Caki2 (cell line): ENCODE results near the gene C1S. TPM values are rescaled to one million over a fixed set of nuclear protein-coding genes. Genes with fewer than 3 reads are reported as not detected.
"Not testable (repeated sequence)": the region's sequence is repeated elsewhere in the genome, so short reads cannot be mapped to it uniquely, and the experiment has no call there.

Experiments used
- DNase-seq: peaks from one replicate; pipeline ENCODE4 v3.0.0-alpha.2; 2015; ENCODE audit warnings: low read depth
- in situ Hi-C: cut with HindIII; loops from 2 replicates; pipeline ENCODE4 v1.10.0; 2016; ENCODE audit warnings: low sequenced_read_pairs, low pct_unique_long_range_greater_than_20kb, mixed read lengths
- total RNA-seq: library from RNA; depleted of rRNA; stranded (reverse); fragments of >200 nt; shearing (Covaris generic); gene quantifications from 2 replicates; pipeline ENCODE4 v1.2.3, GENCODE V29; 2014; ENCODE audit warnings: low replicate concordance

C1S gene
- total RNA-seq, 1 experiment from 2014 or later, result 11.0 TPM

GRCh38 chr12:7093892-7094291 is 33.4 kb downstream of the C1S start:
- in situ Hi-C loops, result no loop called here
- DNase-seq, result no peak

DNA sequence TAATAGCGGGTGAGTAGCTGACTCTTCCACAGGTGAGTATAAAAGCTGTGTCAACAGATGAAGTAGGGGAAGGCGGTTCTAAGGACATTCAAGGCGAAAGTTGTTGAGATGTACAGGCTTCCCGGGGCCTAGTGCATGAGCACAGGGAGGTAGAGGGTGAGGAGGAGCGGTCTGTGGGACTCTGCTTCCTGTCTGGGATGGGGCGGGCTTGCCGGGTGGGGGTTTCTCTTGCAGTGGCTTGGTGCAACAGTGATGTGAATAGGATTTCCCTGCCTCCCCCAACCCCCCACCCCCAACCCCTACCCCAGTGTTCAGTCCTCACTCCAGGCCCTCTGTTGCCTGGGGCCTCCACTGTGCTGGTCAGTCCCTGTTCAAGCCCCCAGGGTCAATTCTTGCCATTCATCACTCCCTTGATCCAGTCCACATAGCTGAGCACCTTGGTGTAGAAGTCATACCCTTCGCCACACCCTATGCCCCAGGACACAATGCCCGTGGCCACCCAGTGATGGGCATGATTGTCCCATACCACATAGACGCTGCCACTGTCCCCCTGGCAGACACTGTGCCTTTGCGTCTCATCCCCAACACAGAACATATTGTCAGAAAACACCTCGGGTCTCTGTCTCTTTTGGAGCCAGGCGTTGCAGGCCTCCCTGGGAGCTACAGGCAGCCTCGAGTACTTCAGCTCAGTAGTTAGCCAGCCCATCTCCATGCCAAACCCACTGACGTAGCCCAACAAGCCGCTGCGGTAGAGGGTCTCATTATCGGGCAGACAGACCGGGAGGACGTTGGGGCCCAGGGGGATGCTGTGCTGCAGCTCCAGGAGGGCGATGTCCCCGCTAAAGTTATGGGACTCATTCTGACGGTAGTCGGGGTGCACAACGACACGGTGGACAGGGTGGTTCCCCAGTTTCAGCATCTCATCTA is 35.8 kb downstream of the C1S start:
- no peak for DNase-seq
- in situ Hi-C loops, result no loop called here

- DNase-seq, result no peak
- in situ Hi-C loops, result no loop called here
Observed at GRCh38 chr12:7096979-7097378, 36.5 kb downstream of the C1S start.

DNA sequence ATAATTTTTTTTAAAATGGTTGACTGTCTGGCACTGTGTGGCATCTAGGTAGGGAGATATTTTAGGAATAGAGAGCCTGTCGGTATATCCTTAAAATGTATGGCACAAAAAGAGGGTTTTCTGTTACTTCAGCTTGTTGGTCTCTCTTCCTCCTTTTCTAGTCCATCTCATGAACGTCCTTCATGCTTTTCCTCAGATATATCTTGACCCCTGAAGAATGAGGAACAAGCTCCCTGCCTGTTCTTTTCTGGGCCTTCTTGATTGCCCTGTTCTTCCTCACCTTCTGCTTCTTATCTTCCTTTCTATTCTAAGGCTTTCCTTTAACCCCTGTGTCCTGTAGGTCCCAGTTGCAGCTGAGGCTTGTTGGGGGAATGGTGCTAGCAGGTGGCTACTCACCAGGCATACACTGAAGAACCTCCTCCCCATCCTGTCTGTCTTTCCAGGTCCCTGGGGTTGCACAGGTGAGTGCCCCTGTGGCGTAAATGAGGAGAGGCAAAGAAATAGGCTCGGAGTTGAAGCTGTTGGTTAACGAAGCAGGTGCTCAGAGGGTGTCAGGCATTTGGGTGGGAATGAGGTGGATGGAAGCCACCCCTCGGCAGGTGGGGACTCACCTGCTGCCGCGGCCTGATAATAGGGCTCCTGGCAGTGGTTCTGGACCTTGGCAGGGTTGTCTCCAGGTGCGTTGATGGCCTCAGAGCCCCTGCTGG is 38.9 kb downstream of the C1S start:
- DNase-seq, result no peak
- in situ Hi-C loops, result no loop called here

DNA sequence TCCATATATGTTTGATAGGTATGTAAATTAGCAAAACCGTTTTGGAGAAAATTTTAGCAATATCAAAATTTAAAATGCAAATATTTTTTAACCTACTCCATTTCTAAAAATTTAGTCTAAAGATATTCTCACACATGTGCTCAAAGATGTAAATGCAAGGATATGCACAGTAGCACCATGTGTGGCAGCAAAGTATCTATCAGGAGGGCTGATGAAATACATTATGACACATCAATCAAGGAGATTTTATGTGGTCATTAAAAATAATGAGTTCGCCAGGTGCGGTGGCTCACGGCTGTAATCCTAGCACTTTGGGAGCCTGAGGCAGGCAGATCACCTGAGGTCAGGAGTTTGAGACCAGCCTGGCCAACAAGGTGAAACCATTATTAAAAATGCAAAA is 39.7 kb downstream of the C1S start:
- in situ Hi-C loops, result loop anchor here (10.0 kb wide), 1 partner anchor 95 kb away; no protein-coding TSS in a partner anchor
- DNase-seq, result no peak

- in situ Hi-C loops, result loop anchor here (10.0 kb wide), 1 partner anchor 96 kb away; no protein-coding TSS in a partner anchor
Observed at GRCh38 chr12:7101047-7101693, 40.7 kb downstream of the C1S start.

DNA sequence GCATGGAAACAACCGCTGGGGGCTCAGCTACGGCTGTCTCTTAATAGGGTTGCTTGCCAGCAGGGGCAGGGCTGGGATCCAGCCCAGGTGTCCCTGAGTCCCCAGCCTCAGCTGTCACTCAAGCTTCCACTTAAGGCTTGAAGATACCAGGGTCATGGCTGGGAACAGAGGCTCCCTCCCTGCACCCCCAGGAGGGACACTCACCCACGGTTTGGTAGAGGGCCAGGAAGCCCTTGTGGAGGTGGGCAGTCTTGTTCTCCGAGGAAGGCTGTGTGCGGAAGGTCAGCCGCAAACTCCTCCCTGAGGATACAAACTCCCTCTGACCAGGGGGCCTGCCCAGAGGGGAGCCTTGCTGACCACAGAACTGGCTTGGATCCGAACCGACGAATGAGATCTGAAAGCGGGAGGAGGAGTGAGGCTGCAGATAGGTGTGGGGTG is 41.2 kb downstream of the C1S start:
- DNase-seq, result no peak
- in situ Hi-C loops, result loop anchor here (10.0 kb wide), 1 partner anchor 97 kb away; no protein-coding TSS in a partner anchor

More at GRCh38 chr12:7101047-7101693, 40.7 kb downstream of the C1S start:
- DNase-seq, result no peak

DNA sequence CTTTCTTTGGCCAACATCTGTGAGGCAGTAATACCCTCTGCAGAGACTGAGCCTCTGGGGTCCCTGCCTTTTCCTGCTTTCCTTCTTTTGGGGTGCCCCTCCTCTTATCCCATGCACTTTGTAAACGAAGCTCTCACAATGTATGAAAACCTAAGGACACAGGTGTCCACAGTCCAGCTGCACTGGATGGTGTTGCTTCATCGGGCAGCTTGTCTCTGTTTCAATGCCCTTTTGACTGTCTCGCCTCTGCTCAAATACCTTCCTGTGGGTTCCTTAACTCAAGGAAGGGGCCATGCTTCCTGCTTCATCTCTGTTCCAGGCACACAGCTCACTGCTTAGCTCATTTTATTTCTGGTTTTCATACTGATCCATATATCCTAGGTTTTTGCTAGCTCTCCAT is 42.1 kb downstream of the C1S start:
- in situ Hi-C loops, result loop anchor here (10.0 kb wide), 1 partner anchor 98 kb away; no protein-coding TSS in a partner anchor
- DNase-seq, result no peak

DNA sequence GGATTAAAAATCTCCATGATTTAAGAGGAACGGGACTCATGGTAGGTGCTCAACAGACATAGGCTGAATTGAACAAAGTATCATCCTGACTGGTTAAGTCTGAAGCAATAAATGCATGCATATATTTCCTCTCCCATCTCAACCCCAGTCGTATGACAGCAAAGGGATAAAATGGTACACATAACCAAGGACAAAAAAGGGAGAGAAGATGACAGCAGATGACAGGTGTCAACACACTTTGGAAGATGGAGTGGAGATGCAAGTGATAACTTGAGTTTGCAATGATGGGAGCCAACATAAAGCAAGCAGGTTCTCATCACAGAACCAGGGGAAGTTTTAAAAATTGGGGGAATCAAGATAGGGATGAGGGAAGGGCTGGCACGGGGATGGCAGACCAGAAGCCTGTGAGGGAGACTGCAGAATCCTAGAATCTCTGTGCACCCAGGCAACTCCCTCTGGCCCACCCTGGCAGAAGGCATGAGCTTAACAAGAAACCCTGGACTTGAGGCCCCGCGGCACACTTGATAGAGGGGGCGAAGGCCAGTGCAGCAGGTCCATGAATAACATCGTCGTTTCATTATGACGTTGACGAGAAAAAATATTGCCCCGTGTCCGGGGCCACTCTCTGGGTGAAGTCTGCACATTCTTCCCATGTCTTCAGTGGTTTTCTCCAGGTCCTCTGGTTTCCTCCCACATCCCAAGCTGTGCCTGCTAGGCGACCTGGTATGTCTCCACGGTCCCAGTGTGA is 43.5 kb downstream of the C1S start:
- DNase-seq, result no peak
- in situ Hi-C loops, result loop anchor here (10.0 kb wide), 1 partner anchor 99 kb away; no protein-coding TSS in a partner anchor

DNA sequence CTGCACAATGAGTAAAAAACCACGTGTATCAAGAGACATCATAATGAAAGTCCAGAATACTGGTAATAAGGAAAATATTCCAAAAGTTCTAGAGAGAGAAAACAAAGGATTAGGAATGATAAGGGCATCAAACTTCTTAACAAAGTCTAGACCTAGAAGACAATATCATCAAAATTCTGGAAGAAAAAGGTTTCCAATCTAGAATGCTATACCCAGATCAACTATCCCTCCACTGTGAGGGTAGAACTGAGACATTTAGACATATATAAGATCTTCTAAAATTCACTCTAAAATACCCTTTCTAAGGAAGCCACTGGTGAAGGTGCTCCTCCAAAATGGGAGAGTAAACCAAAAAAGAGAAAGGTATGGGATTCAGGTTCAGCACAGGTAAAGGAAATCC is 45.6 kb downstream of the C1S start:
- in situ Hi-C loops, result loop anchor here (10.0 kb wide), 1 partner anchor 101 kb away; no protein-coding TSS in a partner anchor
- no peak for DNase-seq

DNA sequence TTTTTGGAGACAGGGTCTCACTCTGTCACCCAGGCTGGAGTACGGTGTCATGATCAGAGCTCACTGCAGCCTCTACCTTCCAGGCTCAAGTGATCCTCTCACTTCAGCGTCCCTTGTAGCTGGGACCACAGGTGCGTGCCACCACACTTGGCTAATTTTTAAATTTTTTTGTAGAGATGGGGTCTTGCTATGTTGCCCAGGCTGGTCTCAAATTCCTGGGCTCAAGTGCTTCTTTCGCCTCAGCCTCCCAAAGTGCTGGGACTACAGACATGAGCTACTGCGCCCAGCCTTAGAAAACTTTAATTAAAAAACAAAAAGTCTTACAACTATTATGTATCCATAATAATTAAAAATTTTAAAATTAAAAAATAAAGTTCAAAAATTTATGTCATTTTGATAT is 46.7 kb downstream of the C1S start:
- in situ Hi-C loops, result loop anchor here (10.0 kb wide), 1 partner anchor 102 kb away; no protein-coding TSS in a partner anchor

DNA sequence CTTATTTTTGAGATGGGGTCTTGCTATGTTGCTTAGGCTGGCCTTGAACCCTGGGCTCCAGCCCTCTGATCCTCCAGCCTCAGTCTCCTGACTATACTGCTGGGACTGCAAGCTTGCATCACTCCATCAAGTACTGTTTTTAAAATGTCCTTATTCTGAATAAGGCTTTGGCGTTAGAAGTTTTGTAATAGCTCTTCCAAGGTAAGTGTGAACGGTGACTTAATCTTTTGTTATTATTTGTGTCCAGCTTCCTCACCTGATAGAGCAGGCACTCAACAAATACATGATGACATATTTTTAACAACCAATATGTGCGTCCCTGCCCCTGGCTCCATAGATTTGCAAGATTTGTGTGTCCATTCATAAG is 47.1 kb downstream of the C1S start:
- DNase-seq, result no peak
- in situ Hi-C loops, result loop anchor here (10.0 kb wide), 1 partner anchor 103 kb away; no protein-coding TSS in a partner anchor

More for the DNA sequence above, 46.7 kb downstream of the C1S start:
- not testable (repeated sequence) for DNase-seq

DNA sequence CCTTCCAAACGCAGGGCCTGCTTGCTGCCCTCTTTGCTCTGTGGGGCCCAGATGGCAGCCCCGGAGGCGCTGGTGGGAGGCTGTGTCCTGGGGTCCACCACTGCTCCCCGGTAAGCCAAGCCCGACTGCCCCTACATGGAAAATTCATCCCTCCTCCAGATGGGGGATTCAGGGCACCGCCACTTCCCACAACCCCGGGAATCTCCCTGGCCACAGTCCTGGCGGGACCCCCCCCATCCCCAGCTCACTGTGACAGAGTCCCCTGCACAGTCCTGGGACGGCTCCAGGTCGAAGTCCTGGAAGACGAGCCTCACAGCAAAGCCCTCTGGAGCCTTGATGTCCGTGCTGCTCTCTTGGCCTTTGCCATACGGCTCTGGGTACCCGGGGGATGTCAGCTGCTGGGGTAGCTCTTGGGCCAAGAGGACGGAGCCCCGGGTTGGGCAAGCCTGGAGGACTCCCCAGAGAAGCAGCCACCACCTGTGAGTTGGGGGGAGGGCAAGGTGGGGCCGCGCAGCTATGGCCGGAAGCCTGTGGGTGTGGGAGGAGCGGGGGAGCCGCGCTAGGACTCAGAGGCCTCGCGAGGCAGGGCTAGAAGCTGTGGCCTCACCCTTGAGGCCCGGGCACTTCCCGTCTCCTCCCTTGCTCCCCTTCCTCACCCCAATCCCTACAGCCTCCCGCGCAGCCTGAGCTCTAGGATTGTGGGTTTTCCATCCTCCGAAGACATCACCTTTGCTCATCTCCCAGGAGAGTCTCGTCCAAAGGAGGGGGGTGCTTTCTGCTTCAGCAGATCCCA is 47.7 kb downstream of the C1S start:
- in situ Hi-C loops, result loop anchor here (10.0 kb wide), 1 partner anchor 103 kb away; no protein-coding TSS in a partner anchor
- peak; percentile 70 for DNase-seq

- peak; percentile 79 for DNase-seq
- in situ Hi-C loops, result loop anchor here (10.0 kb wide), 1 partner anchor 104 kb away; no protein-coding TSS in a partner anchor
Observed at GRCh38 chr12:7108796-7109571, 48.5 kb downstream of the C1S start, which contains the start of gene C1RL. Gene C1RL (minus strand): TSS chr12:7109214. CDS start chr12:7109180, 34 bp downstream.

DNA sequence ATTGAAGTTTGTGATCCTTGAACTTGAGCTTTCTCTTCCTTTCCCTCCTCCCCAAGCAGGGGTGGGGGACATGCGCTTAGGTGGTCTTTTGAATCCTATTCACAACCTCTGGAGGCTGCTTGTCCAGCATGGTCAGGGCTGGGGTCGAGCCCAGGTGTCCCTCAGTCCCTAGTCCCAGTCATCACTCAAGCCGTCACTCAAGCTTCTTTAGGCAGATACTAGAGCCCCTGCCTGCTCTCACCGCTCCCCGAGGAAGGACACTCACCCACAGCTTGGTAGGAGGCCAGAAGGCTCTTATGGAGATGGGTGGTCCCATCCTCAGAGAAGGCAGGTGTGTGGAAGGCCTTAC is 49.0 kb downstream of the C1S start:
- in situ Hi-C loops, result loop anchor here (10.0 kb wide), 1 partner anchor 105 kb away; no protein-coding TSS in a partner anchor
- no peak for DNase-seq

GRCh38 chr12:7110661-7111060 is 50.1 kb downstream of the C1S start:
- DNase-seq, result no peak
- in situ Hi-C loops, result no loop called here
